Umbilical cord (tissue), 2 donors: ENCODE data around the gene ACD. TPM values are rescaled to one million over a fixed set of nuclear protein-coding genes. Genes with fewer than 3 reads are reported as not detected.

Experiments used
- DNase-seq: peaks from one replicate; pipeline ENCODE4 v3.0.0-alpha.2; 2015; ENCODE audit warnings: low spot score
- total RNA-seq: library from RNA; depleted of rRNA; stranded (reverse); fragments of >200 nt; gene quantifications from one replicate; pipeline ENCODE4 v1.2.3, GENCODE V29; 2014; ENCODE audit warnings: low replicate concordance; ENCODE audit not compliant: insufficient read depth

Gene ACD
- total RNA-seq, 1 donor from 2014 or later = 11.3 TPM

- no peak for DNase-seq
Observed at GRCh38 chr16:67647681-67648080, 12.4 kb downstream of the ACD start.

DNA sequence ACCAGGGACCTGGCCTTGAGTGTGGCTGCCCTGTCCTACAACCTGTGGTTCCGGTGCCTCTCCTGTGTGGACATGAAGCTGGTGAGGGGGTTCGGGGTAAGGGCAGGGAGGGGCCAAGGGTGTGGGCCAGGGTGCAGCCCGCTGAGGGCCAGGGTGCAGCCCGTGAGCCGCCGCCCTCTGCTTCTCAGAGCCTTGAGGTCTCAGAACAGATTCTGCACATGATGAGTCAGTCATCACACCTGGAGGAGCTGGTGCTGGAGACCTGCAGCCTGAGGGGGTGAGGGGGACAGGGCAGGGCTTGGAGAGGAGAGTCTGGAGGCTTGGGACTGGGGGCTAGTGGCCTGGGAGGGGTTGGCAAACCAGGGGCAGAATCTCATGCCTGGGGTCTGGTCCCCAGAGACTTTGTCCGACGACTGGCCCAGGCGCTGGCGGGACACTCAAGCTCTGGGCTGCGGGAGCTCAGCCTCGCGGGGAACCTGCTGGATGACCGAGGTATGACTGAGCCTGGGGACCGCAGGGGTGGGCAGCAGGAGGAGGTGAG lies 12.9 kb downstream of the ACD start:
- DNase-seq = no peak

- no peak for DNase-seq
Observed at GRCh38 chr16:67645397-67646121, 14.5 kb downstream of the ACD start.

DNA sequence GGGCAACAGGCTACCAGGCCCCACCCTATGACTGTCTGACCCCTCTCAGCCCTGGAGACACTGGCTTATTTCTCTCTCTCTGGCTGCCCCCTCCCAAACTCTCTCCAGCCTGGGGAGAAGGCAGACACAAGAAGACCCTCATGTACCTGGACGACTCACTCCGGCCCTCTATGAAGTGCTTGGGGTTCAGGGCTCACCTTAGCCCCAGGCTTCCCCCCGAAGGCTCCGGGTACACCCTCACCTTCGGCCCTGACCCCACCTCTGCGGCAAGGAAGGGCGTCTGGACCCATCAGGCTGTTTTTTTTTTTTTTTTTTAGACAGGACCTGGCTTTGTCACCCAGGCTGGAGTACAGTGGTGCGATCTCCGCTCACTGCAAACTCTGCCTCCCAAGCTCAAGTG lies 16.0 kb downstream of the ACD start:
- DNase-seq = no peak

GRCh38 chr16:67641779-67642708 lies 18.0 kb downstream of the ACD start:
- DNase-seq = peak; percentile 47

GRCh38 chr16:67637625-67638024 lies 22.4 kb downstream of the ACD start:
- DNase-seq = no peak

GRCh38 chr16:67636713-67637112 lies 23.3 kb downstream of the ACD start:
- no peak for DNase-seq

DNA sequence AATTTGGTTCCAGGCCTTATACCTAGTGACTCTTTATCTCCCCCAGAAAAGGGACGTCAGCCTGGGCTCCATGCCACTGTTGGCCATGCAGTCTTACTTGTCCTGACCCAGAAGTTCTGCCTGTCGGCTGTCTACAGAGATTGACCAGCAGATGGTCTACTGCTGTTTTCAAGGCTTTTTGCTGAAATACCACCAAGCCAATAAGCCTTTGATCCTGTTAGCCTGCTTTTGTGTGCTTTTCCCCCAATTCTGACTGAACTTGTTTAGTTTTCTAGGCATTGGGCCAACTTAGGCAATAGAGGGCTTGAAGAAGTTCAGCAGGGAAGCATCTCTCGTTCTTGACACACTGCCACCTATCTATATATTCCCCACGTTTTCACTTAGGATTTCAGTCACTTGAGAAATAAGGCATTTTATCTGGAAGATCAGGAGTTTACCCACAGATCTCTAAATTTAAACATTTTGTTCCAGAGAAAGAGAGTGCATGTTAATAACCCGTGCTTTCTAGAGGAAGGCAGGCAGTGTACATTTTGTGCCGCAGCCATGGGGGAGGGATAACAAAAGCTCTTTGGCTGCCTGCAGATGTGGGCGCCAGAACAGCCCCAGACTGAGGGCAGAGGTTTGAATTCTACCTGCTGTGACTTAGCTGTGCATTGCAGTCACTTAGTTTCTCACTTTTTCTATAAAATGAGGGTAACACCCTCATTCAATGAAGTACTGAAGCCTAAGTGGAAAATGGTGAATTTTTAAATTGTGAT lies 27.5 kb downstream of the ACD start:
- DNase-seq = peak; percentile 97

DNA sequence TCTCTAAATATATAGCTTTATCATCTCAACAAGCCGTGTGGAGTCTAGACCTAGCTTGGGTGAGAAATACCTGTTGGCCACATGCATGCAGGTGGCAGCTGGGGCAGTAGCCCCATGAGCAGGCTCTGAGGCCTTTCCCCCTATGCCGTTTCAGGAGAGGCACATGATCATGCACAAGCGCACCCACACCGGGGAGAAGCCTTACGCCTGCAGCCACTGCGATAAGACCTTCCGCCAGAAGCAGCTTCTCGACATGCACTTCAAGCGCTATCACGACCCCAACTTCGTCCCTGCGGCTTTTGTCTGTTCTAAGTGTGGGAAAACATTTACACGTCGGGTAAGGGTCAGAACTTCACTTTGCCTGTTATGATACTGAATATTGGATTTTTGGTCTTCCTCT lies 31.8 kb downstream of the ACD start:
- DNase-seq = no peak

DNA sequence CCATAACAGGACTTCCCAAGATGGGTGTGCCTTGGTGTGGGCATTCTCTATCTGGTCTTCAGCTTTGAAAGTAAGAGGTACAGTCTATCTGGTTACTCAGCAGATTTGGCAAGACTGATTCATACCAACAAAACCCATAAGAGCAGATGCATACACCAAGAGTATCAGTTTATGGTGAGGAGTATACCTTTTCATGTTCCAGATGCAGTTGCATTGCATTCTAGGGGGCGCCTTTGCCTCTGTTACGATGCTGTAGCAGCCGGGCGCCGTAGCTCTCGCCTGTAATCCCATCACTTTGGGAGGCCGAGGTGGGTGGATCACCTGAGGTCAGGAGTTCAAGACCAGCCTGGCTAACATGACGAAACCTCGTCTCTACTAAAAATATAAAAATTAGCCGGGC lies 46.3 kb downstream of the ACD start:
- no peak for DNase-seq

- DNase-seq = no peak
Observed at GRCh38 chr16:67608364-67608763, 51.7 kb downstream of the ACD start.

Other genes starting within 250 kb of the ACD start
- gene ZDHHC1, start 243.8 kb downstream of the ACD start, total RNA-seq = 5.3 TPM
- gene HSD11B2, start 229.1 kb downstream of the ACD start, total RNA-seq = 1.4 TPM
- 52.7 TPM for gene ATP6V0D1, start 179.1 kb downstream of the ACD start, total RNA-seq
- gene AGRP, start 176.7 kb downstream of the ACD start, total RNA-seq = not detected
- gene RIPOR1, start 131.4 kb downstream of the ACD start, total RNA-seq = 17.3 TPM
- 31.1 TPM for gene CTCF, start 97.7 kb downstream of the ACD start, total RNA-seq
- gene CARMIL2, start 15.1 kb downstream of the ACD start, total RNA-seq = 0.48 TPM
- 1.9 TPM for gene PARD6A, start 700 bp upstream of the ACD start, total RNA-seq
- 5.1 TPM for gene ENKD1, start 6.5 kb upstream of the ACD start, total RNA-seq
- 1.7 TPM for gene C16orf86, start 6.6 kb upstream of the ACD start, total RNA-seq
- gene GFOD2, start 59.1 kb upstream of the ACD start, total RNA-seq = 14.0 TPM
- gene RANBP10, start 146.3 kb upstream of the ACD start, total RNA-seq = 2.4 TPM
- 0.24 TPM for gene TSNAXIP1, start 146.6 kb upstream of the ACD start, total RNA-seq
- 32.3 TPM for gene THAP11, start 182.1 kb upstream of the ACD start, total RNA-seq
- gene NUTF2, start 186.7 kb upstream of the ACD start, total RNA-seq = 112 TPM
- gene CENPT, start 187.4 kb upstream of the ACD start, total RNA-seq = 70.1 TPM
- gene EDC4, start 212.8 kb upstream of the ACD start, total RNA-seq = 79.0 TPM
- gene NRN1L, start 224.6 kb upstream of the ACD start, total RNA-seq = not detected
- 11.3 TPM for gene PSKH1, start 233.0 kb upstream of the ACD start, total RNA-seq